Nephron (organoid): ENCODE results near the gene SKIC2.

Source experiments
- H3K27ac Mint-ChIP-seq, 3 experiments: 2 replicates each; pipeline ENCODE4 v1.8.0; 2020; ENCODE audit warnings: mixed read lengths in 3 of 3, mild to moderate bottlenecking in 2 of 3, moderate library complexity in 1 of 3
- H3K27me3 Mint-ChIP-seq: 2 replicates; pipeline ENCODE4 v1.8.0; 2021; ENCODE audit warnings: low read depth, mild to moderate bottlenecking, moderate library complexity, mixed read lengths
- H3K36me3 Mint-ChIP-seq: 2 replicates; pipeline ENCODE4 v1.8.0; 2020; ENCODE audit warnings: low read depth, mixed read lengths
- H3K4me1 Mint-ChIP-seq: 2 replicates; pipeline ENCODE4 v1.8.0; 2020; ENCODE audit warnings: mixed read lengths
- H3K4me3 Mint-ChIP-seq, 3 experiments: 2 replicates each; pipeline ENCODE4 v1.8.0; 2020; ENCODE audit warnings: mild to moderate bottlenecking in 3 of 3, mixed read lengths in 3 of 3, moderate library complexity in 2 of 3
- H3K9me3 Mint-ChIP-seq: 2 replicates; pipeline ENCODE4 v1.8.0; 2020; ENCODE audit warnings: mixed read lengths
- TF ChIP-seq, protein P1 (sequence below), 3 experiments: fragments of 200-600 bp; sonication (generic); IDR thresholded peaks; one replicate each; pipeline ENCODE4 v1.5.0; 2021; ENCODE audit warnings: antibody characterized with exemption in 3 of 3; ENCODE audit not compliant: unreplicated experiment in 3 of 3

SKIC2 gene

GRCh38 chr6:31965700-31966099, 6.7 kb downstream of the SKIC2 start:
- Mint-ChIP-seq H3K27ac (no peak overlapping the region), H3K36me3 (peaks cover 46% of the 10 kb centered on the region), H3K9me3 (no peaks in the 10 kb centered on the region), H3K4me3 (no peak overlapping the region), H3K4me1 (peaks cover 8% of the 10 kb centered on the region), H3K27me3 (no peaks in the 10 kb centered on the region)
- TF ChIP-seq, protein P1, sequence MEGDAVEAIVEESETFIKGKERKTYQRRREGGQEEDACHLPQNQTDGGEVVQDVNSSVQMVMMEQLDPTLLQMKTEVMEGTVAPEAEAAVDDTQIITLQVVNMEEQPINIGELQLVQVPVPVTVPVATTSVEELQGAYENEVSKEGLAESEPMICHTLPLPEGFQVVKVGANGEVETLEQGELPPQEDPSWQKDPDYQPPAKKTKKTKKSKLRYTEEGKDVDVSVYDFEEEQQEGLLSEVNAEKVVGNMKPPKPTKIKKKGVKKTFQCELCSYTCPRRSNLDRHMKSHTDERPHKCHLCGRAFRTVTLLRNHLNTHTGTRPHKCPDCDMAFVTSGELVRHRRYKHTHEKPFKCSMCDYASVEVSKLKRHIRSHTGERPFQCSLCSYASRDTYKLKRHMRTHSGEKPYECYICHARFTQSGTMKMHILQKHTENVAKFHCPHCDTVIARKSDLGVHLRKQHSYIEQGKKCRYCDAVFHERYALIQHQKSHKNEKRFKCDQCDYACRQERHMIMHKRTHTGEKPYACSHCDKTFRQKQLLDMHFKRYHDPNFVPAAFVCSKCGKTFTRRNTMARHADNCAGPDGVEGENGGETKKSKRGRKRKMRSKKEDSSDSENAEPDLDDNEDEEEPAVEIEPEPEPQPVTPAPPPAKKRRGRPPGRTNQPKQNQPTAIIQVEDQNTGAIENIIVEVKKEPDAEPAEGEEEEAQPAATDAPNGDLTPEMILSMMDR (IDR thresholded peaks at IDR 0.05; ENCODE audit: unreplicated experiment in 3 of 3), result no peak

- no peaks in the 10 kb centered on the region for H3K9me3 Mint-ChIP-seq
- H3K4me3 Mint-ChIP-seq, result no peak overlapping the region
- peaks cover 8% of the 10 kb centered on the region for H3K4me1 Mint-ChIP-seq
- H3K27me3 Mint-ChIP-seq, result no peaks in the 10 kb centered on the region
- TF ChIP-seq, protein P1 (IDR thresholded peaks at IDR 0.05; ENCODE audit: unreplicated experiment in 3 of 3), result no peak
- H3K27ac Mint-ChIP-seq, result no peak overlapping the region
- peaks cover 44% of the 10 kb centered on the region for H3K36me3 Mint-ChIP-seq
These were observed 7.5 kb downstream of the SKIC2 start for GRCh38 chr6:31966506-31966905.

DNA sequence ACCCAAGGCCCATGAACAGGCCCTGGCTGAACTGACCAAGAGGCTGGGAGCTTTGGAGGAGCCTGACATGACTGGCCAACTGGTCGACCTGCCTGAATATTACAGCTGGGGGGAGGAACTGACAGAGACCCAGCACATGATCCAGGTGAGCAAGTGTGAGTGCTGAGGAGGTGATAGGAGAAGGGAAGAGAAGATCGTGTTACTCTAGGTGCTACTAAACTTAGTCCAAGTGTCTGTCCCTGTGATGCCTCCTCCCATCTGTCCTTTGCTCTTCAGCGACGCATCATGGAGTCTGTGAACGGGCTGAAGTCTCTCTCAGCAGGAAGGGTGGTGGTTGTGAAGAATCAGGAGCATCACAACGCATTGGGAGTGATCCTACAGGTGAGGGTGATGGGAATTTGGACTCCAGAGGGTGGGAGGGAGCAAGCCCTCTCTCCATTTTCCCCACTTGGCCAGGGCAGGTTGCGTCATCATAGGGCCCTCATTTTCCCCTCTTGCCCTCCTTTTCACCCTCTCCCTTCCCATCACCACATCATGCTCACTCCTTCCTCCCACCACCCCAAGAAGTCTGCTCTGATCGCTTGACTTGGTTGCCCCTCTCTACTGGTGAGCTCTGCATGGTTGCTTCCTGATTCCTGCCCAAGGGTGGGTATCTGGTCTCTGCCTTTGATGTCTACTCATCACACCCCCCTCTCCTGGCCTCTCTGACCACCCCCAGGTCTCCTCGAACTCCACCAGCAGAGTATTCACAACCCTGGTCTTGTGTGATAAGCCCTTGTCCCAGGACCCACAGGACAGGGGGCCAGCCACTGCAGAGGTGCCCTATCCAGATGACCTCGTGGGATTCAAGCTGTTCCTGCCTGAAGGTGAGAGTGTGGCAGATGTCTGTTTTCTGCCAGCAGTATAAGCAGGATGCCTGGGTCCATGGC, 8.3 kb downstream of the SKIC2 start:
- Mint-ChIP-seq H3K4me1 (peaks cover 15% of the 10 kb centered on the region), H3K27ac (no peak overlapping the region), H3K4me3 (peak overlapping the region in 1 of 3 experiments; percentile 21), H3K27me3 (no peaks in the 10 kb centered on the region), H3K9me3 (no peaks in the 10 kb centered on the region), H3K36me3 (peaks cover 36% of the 10 kb centered on the region)
- TF ChIP-seq, protein P1 (IDR thresholded peaks at IDR 0.05; ENCODE audit: unreplicated experiment in 3 of 3), result no peak

DNA sequence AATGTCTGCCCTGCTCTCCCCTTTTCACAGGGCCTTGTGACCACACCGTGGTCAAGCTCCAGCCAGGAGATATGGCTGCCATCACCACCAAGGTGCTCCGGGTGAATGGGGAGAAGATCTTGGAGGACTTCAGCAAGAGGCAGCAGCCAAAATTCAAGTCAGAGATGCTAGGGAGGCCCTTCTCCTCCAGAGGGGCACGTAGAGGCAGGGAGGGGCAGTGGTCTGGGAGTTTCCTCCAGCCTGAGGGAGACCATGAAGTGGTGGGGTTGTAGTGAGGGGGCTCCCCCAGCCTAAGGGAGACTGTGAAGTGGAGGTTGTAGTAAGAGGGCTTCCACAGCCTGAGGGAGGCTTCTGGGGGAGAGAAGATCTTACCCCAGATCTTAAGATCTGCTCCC, 8.9 kb downstream of the SKIC2 start:
- peaks cover 20% of the 10 kb centered on the region for H3K4me1 Mint-ChIP-seq
- H3K36me3 Mint-ChIP-seq, result peaks cover 34% of the 10 kb centered on the region
- H3K27ac Mint-ChIP-seq, result no peak overlapping the region
- H3K27me3 Mint-ChIP-seq, result no peaks in the 10 kb centered on the region
- TF ChIP-seq, protein P1 (IDR thresholded peaks at IDR 0.05; ENCODE audit: unreplicated experiment in 3 of 3), result no peak
- H3K9me3 Mint-ChIP-seq, result no peaks in the 10 kb centered on the region
- peak overlapping the region in 2 of 3 experiments; percentile 19 to 29 for H3K4me3 Mint-ChIP-seq

GRCh38 chr6:31968326-31968725, 9.4 kb downstream of the SKIC2 start:
- Mint-ChIP-seq H3K4me3 (no peak overlapping the region), H3K36me3 (peaks cover 36% of the 10 kb centered on the region), H3K4me1 (peaks cover 24% of the 10 kb centered on the region), H3K9me3 (no peaks in the 10 kb centered on the region), H3K27me3 (no peaks in the 10 kb centered on the region), H3K27ac (no peak overlapping the region)
- TF ChIP-seq, protein P1 (IDR thresholded peaks at IDR 0.05; ENCODE audit: unreplicated experiment in 3 of 3), result no peak
